ENCODE results near the gene ATG9A.

ATG9A gene

DNA sequence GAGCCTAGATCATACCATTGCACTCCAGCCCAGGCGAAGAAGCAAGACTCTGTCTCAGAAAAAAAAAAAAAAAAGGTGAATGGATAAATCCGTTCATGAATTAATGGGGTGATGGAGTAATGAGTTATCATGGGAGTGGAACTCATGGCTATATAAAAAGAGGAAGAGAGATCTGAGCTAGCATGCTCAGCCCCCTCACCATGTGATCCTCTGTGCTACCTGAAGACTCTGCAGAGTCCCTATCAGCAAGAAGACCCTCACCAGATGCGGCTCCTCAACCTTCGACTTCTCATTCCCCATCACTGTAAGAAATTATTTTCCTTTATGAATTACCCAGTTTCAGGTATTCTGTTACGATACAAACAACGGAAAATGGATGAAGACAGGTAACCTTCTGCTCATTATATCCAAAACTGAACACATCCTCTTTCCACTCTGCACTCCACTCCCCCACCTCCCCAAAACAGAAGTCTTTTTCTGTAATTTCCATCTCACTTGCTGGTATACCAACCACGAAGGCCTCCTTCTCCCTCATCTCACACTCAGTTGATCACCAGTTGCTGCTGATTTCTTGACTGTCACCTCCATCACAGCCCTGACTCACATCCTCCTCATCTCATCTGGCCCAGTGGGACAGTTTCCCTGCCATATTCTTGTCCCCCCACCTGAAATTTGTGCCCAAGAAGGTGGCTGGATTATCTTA, 42.5 kb downstream of the ATG9A start:
- TF ChIP-seq, protein P1, sequence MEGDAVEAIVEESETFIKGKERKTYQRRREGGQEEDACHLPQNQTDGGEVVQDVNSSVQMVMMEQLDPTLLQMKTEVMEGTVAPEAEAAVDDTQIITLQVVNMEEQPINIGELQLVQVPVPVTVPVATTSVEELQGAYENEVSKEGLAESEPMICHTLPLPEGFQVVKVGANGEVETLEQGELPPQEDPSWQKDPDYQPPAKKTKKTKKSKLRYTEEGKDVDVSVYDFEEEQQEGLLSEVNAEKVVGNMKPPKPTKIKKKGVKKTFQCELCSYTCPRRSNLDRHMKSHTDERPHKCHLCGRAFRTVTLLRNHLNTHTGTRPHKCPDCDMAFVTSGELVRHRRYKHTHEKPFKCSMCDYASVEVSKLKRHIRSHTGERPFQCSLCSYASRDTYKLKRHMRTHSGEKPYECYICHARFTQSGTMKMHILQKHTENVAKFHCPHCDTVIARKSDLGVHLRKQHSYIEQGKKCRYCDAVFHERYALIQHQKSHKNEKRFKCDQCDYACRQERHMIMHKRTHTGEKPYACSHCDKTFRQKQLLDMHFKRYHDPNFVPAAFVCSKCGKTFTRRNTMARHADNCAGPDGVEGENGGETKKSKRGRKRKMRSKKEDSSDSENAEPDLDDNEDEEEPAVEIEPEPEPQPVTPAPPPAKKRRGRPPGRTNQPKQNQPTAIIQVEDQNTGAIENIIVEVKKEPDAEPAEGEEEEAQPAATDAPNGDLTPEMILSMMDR (conservative IDR thresholded peaks at IDR 0.05): no peak
- H3K27ac ChIP-seq: no peak overlapping the region

DNA sequence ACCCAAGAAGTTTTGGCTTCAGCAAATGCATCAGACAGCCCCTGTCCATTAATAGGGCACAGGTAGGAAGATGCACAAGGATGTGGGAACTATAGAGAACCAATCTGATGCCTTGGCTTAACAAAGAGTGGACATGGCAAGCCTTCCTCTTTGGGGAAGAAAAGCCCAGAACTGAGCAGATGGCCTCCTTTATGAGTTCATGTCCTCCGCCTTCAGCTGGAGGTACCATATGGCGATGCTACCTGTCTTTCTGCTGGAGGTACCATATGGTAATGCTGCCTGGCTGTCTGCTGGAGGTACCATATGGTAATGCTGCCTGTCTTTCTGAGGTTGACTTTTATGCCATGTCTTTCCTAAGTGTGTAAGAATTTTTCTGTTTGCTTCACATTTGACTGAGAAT, 45.3 kb downstream of the ATG9A start:
- TF ChIP-seq, protein P1 (conservative IDR thresholded peaks at IDR 0.05): no peak

DNA sequence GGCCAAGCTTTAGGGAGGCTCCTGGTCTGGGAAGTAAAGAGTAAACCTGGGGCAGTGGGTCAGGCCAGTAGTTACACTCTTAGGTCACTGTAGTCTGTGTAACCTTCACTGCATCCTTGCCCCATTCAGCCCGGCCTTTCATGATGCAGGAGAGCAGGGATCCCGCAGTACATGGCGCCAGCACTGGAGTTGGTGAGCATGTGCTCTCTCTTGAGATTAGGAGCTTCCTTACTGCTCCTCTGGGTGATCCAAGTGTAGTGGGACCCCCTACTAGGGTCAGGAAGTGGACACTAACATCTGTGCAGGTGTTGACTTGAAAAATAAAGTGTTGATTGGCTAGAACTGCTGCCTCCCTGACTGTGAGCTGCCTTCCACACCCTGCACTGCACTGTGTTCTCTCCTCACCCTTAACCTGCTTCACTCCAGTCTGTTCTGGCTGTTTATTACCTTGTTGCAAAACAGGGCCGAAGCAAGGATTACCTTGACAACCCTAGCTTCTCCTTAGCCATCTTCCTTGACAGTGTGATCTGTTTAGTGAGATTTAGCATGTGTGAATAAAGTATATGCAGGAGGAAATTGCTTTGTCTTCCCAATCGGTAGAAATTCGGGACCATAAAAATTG, 46.2 kb downstream of the ATG9A start:
- TF ChIP-seq, protein P1 (conservative IDR thresholded peaks at IDR 0.05): no peak
- no peak overlapping the region for H3K27ac ChIP-seq

More for the DNA sequence above, 45.3 kb downstream of the ATG9A start:
- no peak overlapping the region for H3K27ac ChIP-seq

DNA sequence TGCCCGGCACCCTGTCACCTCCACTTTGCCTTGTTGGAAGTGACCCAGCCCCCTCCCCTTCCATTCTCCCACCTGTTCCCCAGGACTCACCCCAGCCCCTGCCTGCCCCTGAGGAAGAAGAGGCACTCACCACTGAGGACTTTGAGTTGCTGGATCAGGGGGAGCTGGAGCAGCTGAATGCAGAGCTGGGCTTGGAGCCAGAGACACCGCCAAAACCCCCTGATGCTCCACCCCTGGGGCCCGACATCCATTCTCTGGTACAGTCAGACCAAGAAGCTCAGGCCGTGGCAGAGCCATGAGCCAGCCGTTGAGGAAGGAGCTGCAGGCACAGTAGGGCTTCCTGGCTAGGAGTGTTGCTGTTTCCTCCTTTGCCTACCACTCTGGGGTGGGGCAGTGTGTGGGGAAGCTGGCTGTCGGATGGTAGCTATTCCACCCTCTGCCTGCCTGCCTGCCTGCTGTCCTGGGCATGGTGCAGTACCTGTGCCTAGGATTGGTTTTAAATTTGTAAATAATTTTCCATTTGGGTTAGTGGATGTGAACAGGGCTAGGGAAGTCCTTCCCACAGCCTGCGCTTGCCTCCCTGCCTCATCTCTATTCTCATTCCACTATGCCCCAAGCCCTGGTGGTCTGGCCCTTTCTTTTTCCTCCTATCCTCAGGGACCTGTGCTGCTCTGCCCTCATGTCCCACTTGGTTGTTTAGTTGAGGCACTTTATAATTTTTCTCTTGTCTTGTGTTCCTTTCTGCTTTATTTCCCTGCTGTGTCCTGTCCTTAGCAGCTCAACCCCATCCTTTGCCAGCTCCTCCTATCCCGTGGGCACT, 46.9 kb downstream of the ATG9A start:
- H3K27ac ChIP-seq: no peak overlapping the region
- TF ChIP-seq, protein P1 (conservative IDR thresholded peaks at IDR 0.05): no peak

DNA sequence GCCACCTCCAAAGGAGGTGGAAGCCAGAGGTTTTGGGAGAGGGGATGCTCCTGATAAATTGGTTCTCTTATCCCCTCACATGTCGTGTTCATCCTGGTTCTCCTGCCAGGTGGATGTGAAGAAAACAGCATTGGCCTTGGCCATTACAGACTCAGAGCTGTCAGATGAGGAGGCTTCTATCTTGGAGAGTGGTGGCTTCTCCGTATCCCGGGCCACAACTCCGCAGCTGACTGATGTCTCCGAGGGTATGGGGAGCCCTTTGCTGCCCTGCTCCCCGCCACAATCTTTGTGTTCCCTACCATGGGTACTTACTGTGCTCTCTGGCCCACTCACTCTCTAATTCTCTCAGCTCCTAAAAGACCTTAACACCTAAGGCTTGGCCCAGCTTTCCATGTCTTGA, 47.9 kb downstream of the ATG9A start:
- no peak overlapping the region for H3K27ac ChIP-seq
- TF ChIP-seq, protein P1 (conservative IDR thresholded peaks at IDR 0.05): no peak

DNA sequence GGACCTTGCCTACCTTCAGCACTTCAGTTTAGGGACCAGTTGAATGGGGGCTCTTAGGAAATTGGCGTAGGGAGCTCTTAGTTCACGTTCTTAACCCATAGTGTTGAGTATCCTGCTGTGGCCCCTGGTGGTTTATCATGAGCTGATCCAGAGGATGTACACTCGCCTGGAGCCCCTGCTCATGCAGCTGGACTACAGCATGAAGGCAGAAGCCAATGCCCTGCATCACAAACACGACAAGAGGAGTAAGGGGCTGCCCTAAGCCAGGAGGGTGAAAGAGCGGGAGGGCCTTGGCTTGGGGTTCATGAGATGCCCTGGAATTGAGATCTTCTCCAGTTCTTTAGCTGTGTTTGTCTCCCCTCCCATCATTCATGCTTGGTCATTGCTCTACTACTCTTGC, 48.5 kb downstream of the ATG9A start:
- no peak overlapping the region for H3K27ac ChIP-seq
- TF ChIP-seq, protein P1 (conservative IDR thresholded peaks at IDR 0.05): no peak
